GM21619 (cell line): ENCODE results near the gene TRANK1.
"Not testable (repeated sequence)": the region's sequence is repeated elsewhere in the genome, so short reads cannot be mapped to it uniquely, and the experiment has no call there.

Source experiments
- ATAC-seq: cut with Tn5 transposase; IDR thresholded peaks from one replicate; pipeline ENCODE4 v1.9.1; 2021; ENCODE audit not compliant: unreplicated experiment

TRANK1 gene

DNA sequence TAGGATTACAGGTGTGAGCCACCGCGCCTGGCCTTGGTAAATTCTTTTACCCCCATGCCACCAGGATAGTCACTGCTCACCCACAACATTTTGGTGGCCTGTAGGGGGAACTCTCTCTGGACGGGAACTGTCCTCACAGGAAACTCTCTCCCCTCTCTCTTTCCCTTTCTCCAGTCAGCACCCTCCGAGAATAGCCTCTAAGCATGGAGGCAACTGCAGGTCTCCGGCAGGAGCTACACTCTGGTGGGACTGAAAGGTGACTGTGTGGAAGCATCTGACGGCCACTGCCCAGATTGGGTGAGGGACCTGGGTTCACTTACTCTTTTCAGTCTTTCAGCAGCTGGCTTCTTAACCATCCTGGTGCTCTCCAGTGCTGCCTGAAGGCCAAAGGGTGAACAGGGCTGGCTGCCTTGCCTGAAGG, 21.3 kb downstream of the TRANK1 start:
- no peak for ATAC-seq

DNA sequence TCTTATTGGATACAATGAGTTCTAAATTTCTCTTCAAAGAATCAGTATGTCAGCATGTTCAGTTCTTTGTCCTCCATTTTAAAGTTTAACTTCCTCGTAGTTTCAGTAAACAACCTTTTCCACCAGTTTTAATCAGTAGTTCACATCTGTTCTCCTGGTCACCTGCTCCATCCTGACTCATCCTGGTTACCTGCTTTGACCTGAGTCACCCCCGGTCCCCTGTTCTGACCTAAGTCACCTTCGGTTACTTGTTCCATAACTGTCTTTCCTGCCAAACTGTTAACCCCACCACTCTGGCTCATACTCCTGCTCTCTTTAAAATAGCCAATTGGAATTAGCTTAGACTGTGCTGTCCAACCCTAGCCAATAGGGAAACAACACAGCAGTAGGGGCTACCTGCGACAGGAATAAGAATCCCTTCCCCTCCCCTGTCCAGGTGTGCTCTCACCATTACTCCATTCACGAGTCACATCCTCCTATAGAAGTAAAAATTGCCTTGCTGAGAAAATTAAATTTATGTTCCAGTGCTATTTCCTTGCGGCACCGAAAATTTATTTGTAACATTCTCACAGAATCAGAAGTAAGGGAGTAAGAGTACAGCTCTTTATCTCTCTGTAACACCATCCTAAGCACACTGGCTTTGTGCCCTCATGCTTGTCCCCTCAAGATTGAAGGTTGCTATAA, 23.8 kb downstream of the TRANK1 start:
- no peak for ATAC-seq

DNA sequence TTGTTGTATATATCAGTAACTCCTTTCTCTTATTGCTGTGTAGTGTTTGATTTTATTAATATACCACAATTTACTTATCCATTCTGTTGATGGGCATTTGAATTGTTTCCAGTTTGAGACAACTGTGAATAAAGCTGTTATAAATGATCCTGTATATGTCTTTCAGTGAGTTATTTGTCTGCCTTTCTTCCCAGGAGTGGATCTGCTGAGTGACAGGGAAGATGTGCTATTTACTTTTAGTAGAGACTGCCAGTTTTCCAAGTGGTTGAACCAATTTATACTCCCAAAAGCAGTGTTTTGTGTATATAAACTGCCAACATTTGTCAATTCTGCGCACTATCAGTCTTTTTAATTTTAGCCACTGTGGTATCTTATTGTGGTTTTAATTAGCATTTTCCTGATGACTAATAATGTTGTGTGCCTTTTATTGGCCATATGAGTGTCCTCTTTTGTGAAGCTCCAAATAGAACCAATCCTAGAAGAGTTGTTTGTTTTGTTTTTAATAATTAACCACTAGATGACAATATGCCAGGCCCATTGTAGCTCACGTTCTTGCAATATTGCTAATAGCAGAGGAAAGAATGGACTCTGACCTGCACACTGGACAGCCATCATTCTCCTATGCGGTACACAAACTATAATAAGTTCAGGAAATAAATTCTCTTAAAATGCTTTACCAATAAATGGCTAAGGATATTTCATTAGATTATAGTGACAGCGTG, 25.3 kb downstream of the TRANK1 start:
- no peak for ATAC-seq

GRCh38 chr3:36918050-36918449, 26.8 kb downstream of the TRANK1 start:
- peak; percentile 91 for ATAC-seq

GRCh38 chr3:36911990-36912804, 32.7 kb downstream of the TRANK1 start:
- ATAC-seq = peak; percentile 92

DNA sequence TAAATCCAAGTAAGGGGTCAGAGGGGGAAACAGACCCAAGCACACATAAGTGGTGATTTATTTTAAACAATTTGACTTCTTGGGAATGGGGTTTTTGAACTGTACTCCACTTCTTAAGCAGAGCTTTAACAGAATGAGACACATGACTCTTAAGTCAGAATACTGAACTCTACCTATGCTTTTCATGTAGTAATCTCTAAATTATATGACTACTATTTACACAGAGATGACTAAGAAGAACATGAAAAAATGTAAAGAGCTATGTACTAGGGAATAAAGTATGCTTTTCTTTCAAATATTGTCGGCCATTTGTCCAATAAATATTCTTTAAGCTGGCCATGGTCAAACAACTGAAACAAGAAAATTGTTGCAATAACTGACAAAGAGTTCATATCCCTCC, 35.2 kb downstream of the TRANK1 start:
- no peak for ATAC-seq

- no peak for ATAC-seq
These were observed 35.7 kb downstream of the TRANK1 start for GRCh38 chr3:36909181-36909580.

GRCh38 chr3:36908647-36909180, 36.1 kb downstream of the TRANK1 start:
- no peak for ATAC-seq

DNA sequence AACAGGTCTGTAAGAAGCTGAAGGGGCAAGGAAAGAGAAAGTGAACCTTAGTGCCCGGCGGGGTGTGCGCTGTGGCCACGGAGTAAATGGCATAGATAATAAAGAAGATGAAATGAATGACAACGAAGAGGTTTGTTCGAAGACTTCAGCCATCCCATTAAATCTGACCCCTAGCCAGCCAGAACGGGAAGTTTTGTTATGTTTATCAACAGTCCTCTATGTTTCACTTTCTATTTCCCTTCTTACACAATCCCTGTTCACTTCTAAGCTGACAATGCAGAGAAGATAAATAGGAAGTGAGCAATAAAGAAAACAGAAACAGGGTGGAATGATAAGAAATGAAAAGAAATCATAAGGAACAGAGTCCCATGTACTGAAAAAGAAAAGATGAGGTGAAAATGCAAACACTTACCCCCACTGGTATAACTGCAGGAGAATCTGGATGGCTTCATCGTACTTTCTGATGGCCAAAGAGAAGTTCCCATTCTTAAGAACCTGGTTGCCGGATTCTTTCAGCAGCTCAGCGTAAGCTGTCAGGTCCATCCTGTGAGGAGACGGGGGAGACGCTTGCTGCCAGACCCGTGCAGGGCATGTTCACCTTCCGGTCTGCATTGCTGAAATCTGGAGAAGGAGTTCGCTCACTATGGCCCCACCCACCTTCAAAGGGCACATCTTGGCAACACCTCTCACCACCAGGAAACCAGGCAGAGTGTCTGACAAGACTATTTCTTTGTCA, 36.8 kb downstream of the TRANK1 start:
- peak; percentile 24 for ATAC-seq

DNA sequence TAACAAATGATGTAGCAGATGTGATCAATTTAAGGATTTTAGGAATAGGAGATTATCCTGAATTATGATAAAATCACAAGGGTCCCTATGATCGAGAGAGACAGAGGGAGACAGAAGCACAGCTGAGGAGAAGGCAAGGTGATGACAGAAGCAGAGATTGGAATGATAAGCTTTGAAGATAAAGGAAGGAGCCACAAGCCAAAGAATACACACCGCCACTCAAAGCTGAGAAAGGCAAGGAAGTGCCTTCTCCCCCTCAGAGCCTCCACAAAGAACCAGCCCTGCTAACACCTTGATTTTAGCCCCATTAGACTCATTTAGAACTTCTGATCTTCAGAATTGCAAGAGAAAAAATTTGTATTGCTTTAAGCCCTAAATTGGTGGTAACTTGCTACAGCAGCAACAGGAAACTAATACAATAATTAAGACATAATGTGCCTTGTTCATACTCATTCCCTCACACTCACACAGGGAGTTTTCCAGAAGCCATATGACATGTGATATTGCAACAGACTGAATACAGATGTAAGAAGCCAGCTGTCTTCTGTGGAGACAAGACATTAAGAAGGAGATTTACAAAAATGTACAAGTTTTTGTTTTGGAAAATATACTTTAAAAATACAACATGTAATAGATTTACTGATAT, 38.2 kb downstream of the TRANK1 start:
- ATAC-seq = no peak

- ATAC-seq = no peak
These were observed 39.3 kb downstream of the TRANK1 start for GRCh38 chr3:36905545-36905944.

GRCh38 chr3:36904641-36905040, 40.2 kb downstream of the TRANK1 start:
- no peak for ATAC-seq

GRCh38 chr3:36904065-36904464, 40.8 kb downstream of the TRANK1 start:
- not testable (repeated sequence) for ATAC-seq

- no peak for ATAC-seq
These were observed 41.6 kb downstream of the TRANK1 start for GRCh38 chr3:36903119-36903882.

DNA sequence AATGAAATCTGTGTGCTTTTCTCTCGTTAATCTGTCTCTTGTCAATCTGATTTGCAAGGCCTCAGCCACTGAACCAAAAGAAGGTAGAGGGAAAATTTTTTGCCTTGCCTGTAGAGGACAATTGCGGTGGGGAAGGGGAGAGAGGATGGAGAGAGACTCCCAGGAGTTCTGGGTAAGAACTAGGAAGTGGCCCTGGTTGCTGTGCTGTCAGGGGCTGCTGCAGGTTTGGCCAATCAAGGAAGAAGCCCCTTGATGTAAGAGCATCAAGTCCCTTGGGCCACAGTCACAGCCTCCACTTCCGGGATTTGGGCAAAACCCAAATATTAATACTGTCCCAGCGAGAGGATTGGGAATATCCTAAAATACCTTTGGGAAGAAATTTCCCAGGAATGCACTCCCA, 43.3 kb downstream of the TRANK1 start:
- ATAC-seq = no peak

GRCh38 chr3:36900474-36901443, 44.1 kb downstream of the TRANK1 start:
- ATAC-seq = no peak

GRCh38 chr3:36895496-36896409, 49.1 kb downstream of the TRANK1 start:
- ATAC-seq = no peak
